A673 (cell line): ENCODE results near the gene PRUNE2. TPM values are rescaled to one million over a fixed set of nuclear protein-coding genes. Genes with fewer than 3 reads are reported as not detected.

Experiments
- BruUV-seq: library from RNA; stranded (reverse); fragments of 400-500 nt; replicated peaks from 2 replicates; lab custom pipeline; 2021; lab: Mats Ljungman, UMichigan
- CTCF ChIA-PET: fragments of 300-600 bp; sonication (Branson Sonifier 250); formaldehyde crosslinking; loops from one replicate; lab custom pipeline; 2022; ENCODE audit warnings: antibody characterized with exemption; lab: Charles Lee
- POLR2A ChIA-PET: fragments of 300-600 bp; sonication (Branson Sonifier 250); formaldehyde crosslinking; loops from one replicate; lab custom pipeline; 2022; ENCODE audit warnings: antibody characterized with exemption; ENCODE audit not compliant: low non-redundant PET; lab: Charles Lee
- DNase-seq: peaks from one replicate; pipeline ENCODE4 v3.0.0-alpha.2; 2015; ENCODE audit warnings: low spot score
- H3K27ac ChIP-seq: fragments of 200-600 bp; sonication (generic); 2 replicates; pipeline ENCODE4 v1.5.1; 2016; ENCODE audit warnings: mixed run types, low read depth, mild to moderate bottlenecking, mixed read lengths, antibody characterized with exemption, low read length; ENCODE audit not compliant: poor library complexity, severe bottlenecking
- H3K27me3 ChIP-seq: fragments of 200-600 bp; sonication (generic); replicated peaks from 2 replicates; pipeline ENCODE4 v1.6.1; 2017; ENCODE audit warnings: mixed run types, low read depth, mild to moderate bottlenecking, mixed read lengths, antibody characterized with exemption, low read length; ENCODE audit not compliant: insufficient read depth, poor library complexity
- H3K36me3 ChIP-seq: fragments of 200-600 bp; sonication (generic); 2 replicates; pipeline ENCODE4 v1.6.1; 2016; ENCODE audit warnings: mixed run types, mild to moderate bottlenecking, mixed read lengths, antibody characterized with exemption, low read length; ENCODE audit not compliant: insufficient read depth, poor library complexity, severe bottlenecking
- H3K4me1 ChIP-seq: fragments of 200-600 bp; sonication (generic); 2 replicates; pipeline ENCODE4 v1.6.1; 2017; ENCODE audit warnings: mixed run types, mild to moderate bottlenecking, mixed read lengths, antibody characterized with exemption, low read length; ENCODE audit not compliant: insufficient read depth, poor library complexity, severe bottlenecking
- H3K4me3 ChIP-seq: fragments of 200-600 bp; sonication (generic); 2 replicates; pipeline ENCODE4 v1.5.1; 2016; ENCODE audit warnings: low read depth, mixed run types, mild to moderate bottlenecking, mixed read lengths, low read length; ENCODE audit not compliant: poor library complexity, severe bottlenecking
- H3K9me3 ChIP-seq: fragments of 200-600 bp; sonication (generic); 2 replicates; pipeline ENCODE4 v1.6.1; 2016; ENCODE audit warnings: mixed run types, low read depth, mild to moderate bottlenecking, mixed read lengths, antibody characterized with exemption, low read length; ENCODE audit not compliant: poor library complexity, severe bottlenecking
- CTCF ChIP-seq: fragments of 300-800, 200-600 bp; sonication (generic); conservative IDR thresholded peaks from 2 replicates; pipeline ENCODE4 v1.5.1; 2017; ENCODE audit warnings: low read depth, mild to moderate bottlenecking, antibody characterized with exemption, low read length, moderate library complexity, mixed read lengths
- EZH2 ChIP-seq: fragments of 200-600 bp; sonication (generic); IDR thresholded peaks from 2 replicates; pipeline ENCODE4 v1.6.1; 2017; ENCODE audit warnings: borderline replicate concordance, low read depth, mild to moderate bottlenecking, mixed read lengths, antibody characterized with exemption, low read length; ENCODE audit not compliant: poor library complexity, severe bottlenecking
- intact Hi-C: fragments of 100-400 bp; cut with micrococcal nuclease; formaldehyde crosslinking; loops from one replicate; pipeline ENCODE4 v1.10.0; 2022; ENCODE audit not compliant: unreplicated experiment
- total RNA-seq: library from RNA; stranded (reverse); gene quantifications from 2 replicates; pipeline ENCODE4 v1.2.3, GENCODE V29; 2021

The PRUNE2 gene
- total RNA-seq, 1 experiment from 2014 or later, result not detected

- peaks cover 3% of the 10 kb centered on the region for H3K9me3 ChIP-seq
- TF ChIP-seq CTCF, result no peak; the same call in 1 of the 2 replicates
- TF ChIP-seq EZH2, result no peak
- peaks cover 9% of the 10 kb centered on the region for H3K4me1 ChIP-seq
- ChIA-PET CTCF (no interaction called here), POLR2A (no interaction called here)
- intact Hi-C loops, result no loop called here
- H3K27ac ChIP-seq, result no peak overlapping the region
- no TSS peak for BruUV-seq
- H3K27me3 ChIP-seq, result peaks cover 4% of the 10 kb centered on the region
- no peaks in the 10 kb centered on the region for H3K36me3 ChIP-seq
- H3K4me3 ChIP-seq, result no peak overlapping the region
- peak; percentile 43 for DNase-seq
Measured at GRCh38 chr9:76662476-76663281, 243.2 kb downstream of the PRUNE2 start.

- ChIA-PET POLR2A (no interaction called here), CTCF (no interaction called here)
- H3K36me3 ChIP-seq, result no peaks in the 10 kb centered on the region
- peaks cover 3% of the 10 kb centered on the region for H3K9me3 ChIP-seq
- intact Hi-C loops, result loop anchor here (5.0 kb wide), 2 partner anchors 211 to 256 kb away; no protein-coding TSS in a partner anchor
- H3K27me3 ChIP-seq, result peaks cover 4% of the 10 kb centered on the region
- H3K4me3 ChIP-seq, result no peak overlapping the region
- DNase-seq, result peak; percentile 25
- H3K27ac ChIP-seq, result no peak overlapping the region
- H3K4me1 ChIP-seq, result peaks cover 9% of the 10 kb centered on the region
- no TSS peak for BruUV-seq
- TF ChIP-seq CTCF (peak; percentile 57), EZH2 (no peak)
Measured at GRCh38 chr9:76658510-76659231, 247.2 kb downstream of the PRUNE2 start.

GRCh38 chr9:76657265-76657664 lies 248.6 kb downstream of the PRUNE2 start:
- TF ChIP-seq CTCF, result no peak
- no peak for TF ChIP-seq EZH2
- no peak overlapping the region for H3K27ac ChIP-seq
- peaks cover 3% of the 10 kb centered on the region for H3K9me3 ChIP-seq
- no peaks in the 10 kb centered on the region for H3K36me3 ChIP-seq
- no peak for DNase-seq
- POLR2A ChIA-PET, result no interaction called here
- no TSS peak for BruUV-seq
- CTCF ChIA-PET, result no interaction called here
- intact Hi-C loops, result loop anchor here (5.0 kb wide), 2 partner anchors 210 to 255 kb away; no protein-coding TSS in a partner anchor
- H3K4me3 ChIP-seq, result no peak overlapping the region
- H3K4me1 ChIP-seq, result peaks cover 2% of the 10 kb centered on the region
- no peaks in the 10 kb centered on the region for H3K27me3 ChIP-seq
